GM23248 (cell line): Measurements from ENCODE around the gene ILDR1.

Experiments
- EZH2 ChIP-seq: fragments of 200-600 bp; sonication (generic); IDR thresholded peaks from 2 replicates; pipeline ENCODE4 v1.6.1; 2018; ENCODE audit warnings: antibody characterized with exemption, mild to moderate bottlenecking; ENCODE audit not compliant: insufficient read depth, poor library complexity, severe bottlenecking
- EZH2phosphoT487 ChIP-seq: fragments of 200-600 bp; sonication (generic); IDR thresholded peaks from 2 replicates; pipeline ENCODE4 v1.6.1; 2018; ENCODE audit warnings: antibody characterized with exemption, moderate library complexity, mild to moderate bottlenecking, low read depth; ENCODE audit not compliant: insufficient read depth

GRCh38 chr3:121999931-122000330 is 22.1 kb downstream of the ILDR1 start:
- TF ChIP-seq EZH2: no peak
- no peak for TF ChIP-seq EZH2phosphoT487
